ENCODE data around the gene AIF1L.

- TF ChIP-seq POLR2A (IDR thresholded peaks at IDR 0.05; ENCODE audit: low read length): no peak
- TF ChIP-seq GATA1 (IDR thresholded peaks at IDR 0.05; ENCODE audit: low read depth, low read length): no peak
Measured at GRCh38 chr9:131112374-131113154, 16.2 kb downstream of the AIF1L start.
